ENCODE data around the gene HEXIM2. TPM values are rescaled to one million over a fixed set of nuclear protein-coding genes. Genes with fewer than 3 reads are reported as not detected.

HEXIM2 gene
- total and polyA plus RNA-seq, 2 of the 4 experiments (the other 2 are of a cell fraction) = 4.5 to 6.1 TPM

DNA sequence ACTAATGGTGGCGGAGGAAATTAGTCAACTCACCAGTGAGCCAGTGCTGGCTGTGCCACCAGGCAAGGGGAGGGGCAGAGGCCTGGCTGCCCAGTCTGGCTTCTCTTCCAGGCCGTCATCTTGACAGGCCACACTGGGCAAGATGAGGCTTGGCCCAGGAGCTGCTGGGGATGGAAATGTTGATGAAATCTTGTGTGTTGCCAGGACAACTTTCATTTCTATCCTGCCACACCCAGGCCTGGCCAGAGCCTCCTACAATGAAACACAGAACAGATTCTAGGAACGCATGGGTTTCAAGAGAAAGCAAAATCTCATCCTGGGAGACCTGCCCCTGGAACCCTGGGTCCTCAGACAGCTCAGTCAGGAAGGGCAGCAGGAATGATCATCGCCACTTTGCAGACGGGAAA, 9.3 kb downstream of the HEXIM2 start:
- Histone ChIP-seq H4K20me1 (ENCODE audit: insufficient read depth, low read length) (no peaks in the 10 kb centered on the region), H3K18ac (ENCODE audit: low read depth, low read length) (peak overlapping the region; percentile 48), H3K79me1 (ENCODE audit: low read depth in 1 of 2, low read length in 2 of 2) (peaks cover 0 to 19% of the 10 kb centered on the region in 2 experiments; a peak in 1 of 4 replicates), H3K4me1 (ENCODE audit: control insufficient read depth, insufficient read depth, low read length) (peaks cover 27% of the 10 kb centered on the region), H4K91ac (ENCODE audit: insufficient read depth, low read depth, low read length) (peak overlapping the region; percentile 96), H3K9me1 (ENCODE audit: insufficient read depth, low read length) (peaks cover 28% of the 10 kb centered on the region), H3K27ac (ENCODE audit: insufficient read depth, low read length) (peak overlapping the region; percentile 71), H3K9me3 (ENCODE audit: control insufficient read depth, insufficient read depth, low read length) (no peaks in the 10 kb centered on the region), H3K14ac (replicated peaks; ENCODE audit: low read depth, low read length) (peak overlapping the region; percentile 91), H3K4me2 (ENCODE audit: low read depth, low read length) (peak overlapping the region; percentile 33), H2AK5ac (ENCODE audit: low read depth, low read length) (peak overlapping the region; percentile 87), H2BK120ac (ENCODE audit: low read depth, low read length) (peak overlapping the region; percentile 88), H2BK5ac (ENCODE audit: low read depth, low read length, poor library complexity, severe bottlenecking) (peak overlapping the region; percentile 76), H3K4me3 (ENCODE audit: insufficient read depth, low read depth, low read length) (no peak overlapping the region), H3K36me3 (ENCODE audit: control insufficient read depth, insufficient read depth, low read length) (peaks cover 4% of the 10 kb centered on the region; the same call in 1 of the 2 replicates), H3K9ac (ENCODE audit: low read depth, low read length) (peak overlapping the region; percentile 60), H3K56ac (ENCODE audit: extremely low read depth, insufficient read depth, low read length) (0 out of 2 replicates have a peak overlapping the region, but pooled peaks have one; percentile 35), H2BK20ac (ENCODE audit: low read depth, low read length) (peak overlapping the region; percentile 80), H4K5ac (ENCODE audit: low read depth, low read length) (peak overlapping the region; percentile 83), H2AFZ (replicated peaks; ENCODE audit: low read length, poor library complexity) (peak overlapping the region; percentile 93), H3K23ac (ENCODE audit: low read depth, low read length) (peak overlapping the region; percentile 96), H3K4ac (ENCODE audit: low read depth, low read length) (peak overlapping the region; percentile 96), H3K27me3 (ENCODE audit: control insufficient read depth, insufficient read depth, low read length) (no peaks in the 10 kb centered on the region), H2AK9ac (replicated peaks; ENCODE audit: low read depth, low read length, poor library complexity) (peak overlapping the region; percentile 95), H2BK15ac (ENCODE audit: low read depth, low read length) (peak overlapping the region; percentile 47; the same call in 2 of the 3 replicates), H4K8ac (ENCODE audit: low read depth in 2 of 2, low read length in 2 of 2) (peak overlapping the region; percentile 98 to 99)
- ATAC-seq (ENCODE audit: low read depth) (peak; percentile 48), DNase-seq (peak; percentile 52)
- in situ Hi-C loops (cut with MboI; ENCODE audit: low sequenced_read_pairs) = no loop called here
- dilution Hi-C loops (cut with HindIII; ENCODE audit: low sequenced_read_pairs, unreplicated experiment) = no loop called here
- no TSS peak for BruUV-seq (replicated peaks)
- TF ChIP-seq MAFK (IDR thresholded peaks at IDR 0.05; ENCODE audit: low read depth, low read length) (no peak), MAZ (IDR thresholded peaks at IDR 0.05; ENCODE audit: borderline replicate concordance, low read depth, low read length) (no peak), MXI1 (IDR thresholded peaks at IDR 0.05; ENCODE audit: borderline replicate concordance, low read depth, low read length) (no peak), FOS (IDR thresholded peaks at IDR 0.05; ENCODE audit: low read depth, low read length) (no peak)
- TF ChIP-seq, protein P1, sequence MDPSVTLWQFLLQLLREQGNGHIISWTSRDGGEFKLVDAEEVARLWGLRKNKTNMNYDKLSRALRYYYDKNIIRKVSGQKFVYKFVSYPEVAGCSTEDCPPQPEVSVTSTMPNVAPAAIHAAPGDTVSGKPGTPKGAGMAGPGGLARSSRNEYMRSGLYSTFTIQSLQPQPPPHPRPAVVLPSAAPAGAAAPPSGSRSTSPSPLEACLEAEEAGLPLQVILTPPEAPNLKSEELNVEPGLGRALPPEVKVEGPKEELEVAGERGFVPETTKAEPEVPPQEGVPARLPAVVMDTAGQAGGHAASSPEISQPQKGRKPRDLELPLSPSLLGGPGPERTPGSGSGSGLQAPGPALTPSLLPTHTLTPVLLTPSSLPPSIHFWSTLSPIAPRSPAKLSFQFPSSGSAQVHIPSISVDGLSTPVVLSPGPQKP (IDR thresholded peaks at IDR 0.05; ENCODE audit: borderline replicate concordance, low read depth, low read length) = no peak
- intact Hi-C loops (cut with micrococcal nuclease) = no loop called here
- CTCF ChIA-PET = interaction anchor here (0.8 to 1.7 kb wide), 4 partner anchors 10 to 35 kb away, joined by 3 to 7 read pairs (median 4); partner anchors contain the start of genes ACBD4 and HEXIM2
- 100% methylated on average over 1 of the region's 5 CpGs; no CpG with 5 or more reads in 1 of the 2 experiments for WGBS, 2 experiments (ENCODE audit: extremely low coverage in 2 of 2, insufficient read length in 1 of 2)
- POLR2A ChIA-PET (ENCODE audit: unreplicated experiment) = interaction anchor here (1.5 to 2.2 kb wide), 2 partner anchors 9 to 27 kb away, joined by 3 to 6 read pairs; partner anchors contain the start of gene HEXIM2

Measured in IMR-90 (cell line).